Fibroblast of lung (primary cell): ENCODE results near the gene ARFGEF2.

ENCODE experiments used
- CTCF ChIP-seq, 2 donors: IDR thresholded peaks in 1 of 2; conservative IDR thresholded peaks in 1 of 2; 1 replicate in 1 of 2; 2 replicates in 1 of 2; pipeline ENCODE4 v1.5.1; 2011 to 2012; ENCODE audit warnings: low read length in 2 of 2, control low read depth in 1 of 2, inconsistent platforms in 1 of 2, low read depth in 1 of 2, mild to moderate bottlenecking in 1 of 2
- EZH2 ChIP-seq: IDR thresholded peaks from 2 replicates; pipeline ENCODE4 v1.5.1; 2012; ENCODE audit warnings: low read length, control low read depth, mild to moderate bottlenecking; ENCODE audit errors: missing control alignments

DNA sequence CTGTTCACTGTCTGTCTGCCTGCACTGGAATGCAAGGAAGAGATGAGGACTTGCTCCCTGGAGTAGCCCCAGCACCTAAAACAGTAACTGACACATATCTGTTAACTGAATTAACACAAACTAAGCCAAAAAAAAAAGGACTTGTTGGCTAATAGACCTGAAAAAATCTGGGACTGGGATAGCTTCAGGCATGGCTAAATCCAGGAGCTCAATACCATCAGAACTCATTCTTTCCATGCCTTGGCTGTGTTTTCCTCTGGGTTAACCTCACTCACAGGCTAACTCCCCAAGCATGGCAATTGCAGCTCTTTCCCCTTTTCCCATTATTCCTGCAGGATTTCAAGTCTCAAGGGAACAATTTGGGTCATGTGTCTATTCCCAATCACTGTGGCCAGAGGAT lies 21.6 kb upstream of the ARFGEF2 start:
- TF ChIP-seq EZH2: no peak
- TF ChIP-seq CTCF (conservative IDR thresholded peaks at IDR 0.05 in 1 of 2, IDR thresholded peaks at IDR 0.05 in 1 of 2; ENCODE audit: low read depth in 1 of 2, low read length in 2 of 2): no peak
